Epithelial cell of prostate (primary cell): ENCODE measurements around the gene DUOX1.
"Not testable (repeated sequence)": the region's sequence is repeated elsewhere in the genome, so short reads cannot be mapped to it uniquely, and the experiment has no call there.

Experiments used
- DNase-seq: peaks from one replicate; pipeline ENCODE4 v3.0.0-alpha.2; 2011; ENCODE audit warnings: low read depth, low spot score
- H3K27ac ChIP-seq: fragments of 450-650 bp; 2 replicates; pipeline ENCODE4 v1.5.1; 2017; ENCODE audit warnings: mild to moderate bottlenecking

The DUOX1 gene

DNA sequence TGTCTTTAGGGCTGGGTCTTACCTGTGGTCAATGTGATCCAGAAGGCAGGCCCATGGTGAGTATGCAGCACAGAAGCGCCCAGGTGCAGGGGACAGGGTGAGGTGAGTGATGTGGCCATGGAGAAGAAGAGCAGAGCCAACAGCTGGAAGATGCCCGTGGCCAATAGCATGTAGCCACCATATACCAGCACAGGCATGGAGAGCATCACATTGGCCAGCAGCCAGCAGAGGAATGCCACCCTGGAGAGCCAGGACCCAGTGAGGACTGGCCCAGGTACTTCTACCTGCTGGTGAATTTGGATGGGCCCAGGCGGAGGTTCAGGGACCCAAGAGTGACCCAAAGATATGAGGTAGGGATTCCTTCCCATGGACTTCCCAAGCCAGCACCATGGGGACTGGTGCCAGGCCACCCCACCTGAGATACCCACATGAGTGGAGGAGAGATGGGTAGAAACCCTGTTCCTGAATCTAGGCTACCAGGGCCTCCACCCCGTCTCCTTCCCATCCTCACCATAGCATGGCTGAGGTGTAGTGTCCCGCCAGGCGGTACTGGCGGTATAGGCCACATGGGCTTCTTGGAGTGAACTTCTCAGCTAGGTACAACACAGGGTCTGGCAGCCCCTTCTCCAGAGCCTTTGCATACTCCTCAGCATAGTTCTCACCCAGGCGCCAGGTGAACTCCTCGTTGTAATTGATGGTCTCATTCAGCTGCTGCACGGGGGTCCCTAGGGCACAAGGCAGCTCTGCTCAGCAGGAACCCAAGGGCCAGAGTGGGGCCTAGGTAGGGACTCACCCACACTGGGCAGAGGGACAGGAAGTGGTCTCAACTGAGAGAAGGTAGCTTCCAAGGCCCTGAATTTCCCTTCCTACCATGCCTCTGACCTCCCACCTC lies 9.5 kb upstream of the DUOX1 start:
- H3K27ac ChIP-seq, result no peak overlapping the region
- DNase-seq, result no peak

DNA sequence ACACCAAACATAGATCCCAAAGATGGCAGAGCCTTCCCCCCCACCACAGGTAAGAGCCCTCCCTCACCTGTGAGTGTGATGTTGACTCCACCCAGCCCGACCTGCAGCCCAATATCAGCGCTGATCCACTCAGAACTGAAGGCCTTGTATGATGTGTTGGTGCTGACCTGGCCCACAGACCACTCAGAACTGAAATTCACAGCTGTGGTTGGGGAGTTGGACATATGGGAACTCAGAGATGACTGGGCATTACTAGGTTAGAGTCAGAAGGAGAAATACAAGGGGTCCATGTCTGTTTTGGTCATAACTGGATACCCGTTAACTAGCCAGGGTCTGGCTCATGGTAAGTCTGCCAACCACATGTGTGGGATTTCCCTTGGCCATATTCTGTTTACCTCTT lies 8.8 kb upstream of the DUOX1 start:
- DNase-seq, result no peak
- H3K27ac ChIP-seq, result no peak overlapping the region

DNA sequence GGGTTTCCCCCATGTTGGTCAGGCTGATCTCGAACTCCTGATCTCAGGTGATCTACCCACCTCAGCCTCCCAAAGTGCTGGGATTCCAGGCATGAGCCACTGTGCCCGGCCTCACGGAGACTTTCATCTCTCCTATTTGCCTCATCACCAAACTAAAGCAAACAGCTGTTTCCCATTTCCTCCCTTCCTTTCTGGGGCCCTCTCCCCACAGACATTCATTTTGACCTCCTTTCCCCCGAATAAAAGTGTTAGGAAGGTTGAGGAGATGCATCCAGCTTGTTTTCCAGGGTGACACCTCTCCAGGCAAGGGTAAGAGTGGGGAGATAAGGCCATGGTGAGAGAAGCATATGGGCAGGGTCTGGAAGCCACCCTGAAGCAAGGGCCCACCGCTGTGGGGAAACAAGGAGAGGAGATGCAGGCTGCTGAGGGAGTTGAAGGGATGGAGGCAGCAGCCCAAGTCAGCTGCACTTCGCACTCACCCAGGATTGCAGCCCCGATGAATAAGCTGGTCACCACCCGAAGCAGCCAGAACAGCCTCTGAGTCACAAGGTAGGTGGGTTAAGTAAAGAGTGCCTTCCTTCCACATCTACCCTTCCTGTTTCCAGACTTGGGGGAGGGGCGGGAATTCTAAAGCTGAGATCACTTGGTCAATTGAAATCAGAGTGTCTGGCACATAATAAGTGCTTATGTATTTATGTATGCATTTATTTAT lies 7.9 kb upstream of the DUOX1 start:
- H3K27ac ChIP-seq, result peak overlapping the region; percentile 53
- peak; percentile 81 for DNase-seq

DNA sequence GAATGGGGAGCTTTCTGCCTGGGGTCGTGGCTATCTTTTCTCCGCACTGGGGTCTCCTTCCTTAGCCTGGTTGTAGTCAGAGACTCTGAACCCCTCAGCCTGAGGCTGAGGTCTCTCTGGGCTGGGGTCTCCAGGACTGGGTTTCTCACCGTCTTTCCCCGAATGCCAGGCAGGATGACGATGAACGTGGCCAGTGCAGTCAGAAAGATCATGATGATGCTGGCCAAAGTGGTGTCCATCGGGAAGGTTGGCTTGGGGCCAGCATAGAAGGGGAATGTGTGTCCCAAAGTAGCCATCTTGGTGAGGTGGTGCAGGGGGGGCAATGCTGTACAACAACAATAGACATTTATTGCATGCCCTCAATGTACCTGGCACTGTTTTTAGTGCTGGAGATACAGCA lies 7.1 kb upstream of the DUOX1 start:
- peak overlapping the region; percentile 53 for H3K27ac ChIP-seq
- DNase-seq, result no peak

DNA sequence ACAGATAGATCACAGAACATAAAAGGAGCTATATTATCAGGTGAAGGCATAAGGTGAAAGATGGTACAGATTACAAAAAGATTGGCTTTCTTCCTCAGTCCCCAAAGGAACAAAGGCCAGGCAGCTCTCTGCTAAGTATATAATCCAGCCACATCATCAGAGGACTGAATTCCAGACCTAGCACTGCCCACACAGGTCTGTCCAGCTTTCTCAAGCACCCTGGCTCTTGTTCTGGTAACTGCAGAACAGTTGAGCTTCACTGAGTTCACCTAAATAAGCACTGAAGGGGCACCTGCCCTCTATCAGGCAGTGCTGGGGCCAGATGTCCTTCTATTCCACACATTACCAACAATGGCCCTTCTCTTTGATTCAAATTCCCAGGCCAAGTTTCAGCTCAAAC lies 6.4 kb upstream of the DUOX1 start:
- DNase-seq, result no peak
- peak overlapping the region; percentile 53 for H3K27ac ChIP-seq

DNA sequence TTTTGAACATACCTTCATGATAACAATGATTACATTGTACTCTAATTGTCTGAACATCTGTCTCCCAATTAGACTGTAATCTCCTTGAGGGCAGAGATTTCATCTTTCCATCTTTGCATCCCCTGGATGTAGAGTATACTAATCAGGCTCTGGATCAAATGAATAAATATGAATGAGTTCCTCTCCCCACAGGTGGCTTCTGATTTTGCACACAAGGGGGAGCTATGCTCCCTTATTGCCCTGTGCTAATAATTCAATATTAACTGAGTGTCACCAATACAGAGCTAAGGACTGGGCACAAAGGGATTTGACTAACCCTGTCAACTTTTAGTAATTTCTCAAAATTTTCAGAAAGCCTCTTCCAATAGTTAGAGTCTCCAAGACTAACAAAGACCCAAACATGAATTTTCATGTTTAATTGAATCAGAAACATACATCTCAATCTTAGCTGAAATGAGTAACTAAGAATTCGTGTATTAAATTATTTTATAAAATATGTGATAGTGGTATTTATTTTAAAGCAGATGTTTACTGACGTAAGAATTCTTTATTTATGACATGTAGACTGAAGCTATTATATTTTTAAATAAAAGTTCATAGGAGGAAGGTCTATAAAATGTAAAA lies 3.1 kb upstream of the DUOX1 start:
- DNase-seq, result no peak
- no peak overlapping the region for H3K27ac ChIP-seq

DNA sequence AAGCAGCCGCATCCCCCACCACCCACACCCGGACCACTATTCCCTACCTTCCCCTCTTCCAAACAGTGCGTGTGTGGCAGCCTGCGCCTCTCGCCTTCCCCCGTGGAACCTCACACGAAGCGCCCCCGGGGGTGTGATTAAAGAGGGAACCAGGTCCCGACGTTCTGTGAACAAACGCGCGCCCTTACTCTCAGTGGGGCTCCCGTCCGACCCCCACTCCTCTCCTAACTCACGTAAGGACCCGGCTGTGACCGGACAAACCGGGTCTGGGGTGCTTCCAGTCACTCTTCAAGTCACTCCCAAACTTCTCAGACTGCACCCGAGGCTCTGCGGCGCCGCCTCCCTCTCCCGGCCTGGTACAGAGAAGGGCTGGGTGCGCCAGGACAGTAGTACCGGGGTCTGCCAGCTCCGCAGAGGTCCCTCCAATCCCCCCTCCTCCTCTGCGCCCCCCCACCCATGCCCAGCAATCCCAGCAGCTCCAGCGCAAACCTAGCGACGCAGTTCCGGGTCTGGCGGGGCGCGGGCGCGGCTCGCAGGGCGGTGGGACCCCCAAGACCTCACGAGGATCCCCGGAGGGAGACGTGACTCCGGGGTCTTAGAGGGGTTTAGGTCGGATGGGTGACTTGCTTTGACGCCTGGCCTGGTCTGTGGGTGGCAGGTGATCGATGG lies 689 bp upstream of the DUOX1 start:
- H3K27ac ChIP-seq, result peak overlapping the region; percentile 69
- no peak for DNase-seq

DNA sequence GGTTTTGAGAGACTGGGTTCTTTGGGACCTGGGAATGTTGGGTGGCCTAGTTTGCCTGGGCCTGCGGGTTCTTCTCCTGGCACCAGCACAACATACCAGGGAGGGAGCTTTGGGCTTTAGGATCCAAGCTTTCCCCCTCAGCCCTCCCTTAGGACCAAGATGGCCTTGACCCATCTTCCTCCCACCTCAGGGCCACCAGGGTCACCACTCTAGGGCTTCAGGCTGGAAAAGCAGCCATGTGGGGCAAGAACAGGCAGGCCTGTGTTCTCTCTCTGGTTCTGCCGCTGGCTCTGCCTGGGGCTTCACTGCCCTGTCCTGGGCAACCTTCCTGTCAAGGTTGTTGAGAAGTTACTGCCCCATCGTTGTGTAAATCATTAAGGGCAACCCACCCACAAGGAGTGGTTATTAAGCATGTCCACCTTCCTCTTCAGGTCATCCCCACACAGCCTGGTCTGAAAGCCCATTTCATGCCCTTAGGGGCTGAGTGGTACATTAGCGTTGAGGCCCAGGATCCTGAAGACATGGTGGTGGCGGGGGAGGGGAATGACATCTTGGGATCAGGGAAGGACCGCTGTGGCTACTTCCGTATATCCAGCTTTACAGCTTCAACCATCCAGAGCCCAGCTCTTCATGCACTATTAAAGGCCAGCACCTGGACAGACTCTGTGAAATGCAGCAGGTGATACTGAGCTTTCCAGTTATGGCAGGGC lies 652 bp downstream of the DUOX1 start:
- no peak for DNase-seq
- peak overlapping the region; percentile 69 for H3K27ac ChIP-seq

DNA sequence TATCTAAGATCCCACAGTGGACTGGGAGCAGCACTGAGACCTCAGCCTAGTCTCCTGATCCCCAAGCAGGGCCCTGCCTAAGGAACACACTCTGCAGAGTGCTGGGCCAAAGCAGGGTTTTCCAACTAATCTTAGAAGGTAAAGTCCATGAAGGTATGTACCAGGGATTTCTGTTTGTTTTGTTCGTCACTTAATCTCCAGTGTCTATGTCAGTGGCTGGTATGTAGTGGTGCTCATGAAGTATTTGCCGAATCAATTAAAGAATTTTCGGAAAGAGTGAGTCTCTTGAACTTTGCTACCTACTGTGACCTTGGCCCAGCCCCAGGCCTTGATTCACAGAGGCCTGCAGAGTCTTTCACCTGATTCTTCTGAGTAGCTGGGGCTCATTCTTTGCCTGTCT lies 1.7 kb downstream of the DUOX1 start:
- H3K27ac ChIP-seq, result peak overlapping the region; percentile 69
- no peak for DNase-seq

DNA sequence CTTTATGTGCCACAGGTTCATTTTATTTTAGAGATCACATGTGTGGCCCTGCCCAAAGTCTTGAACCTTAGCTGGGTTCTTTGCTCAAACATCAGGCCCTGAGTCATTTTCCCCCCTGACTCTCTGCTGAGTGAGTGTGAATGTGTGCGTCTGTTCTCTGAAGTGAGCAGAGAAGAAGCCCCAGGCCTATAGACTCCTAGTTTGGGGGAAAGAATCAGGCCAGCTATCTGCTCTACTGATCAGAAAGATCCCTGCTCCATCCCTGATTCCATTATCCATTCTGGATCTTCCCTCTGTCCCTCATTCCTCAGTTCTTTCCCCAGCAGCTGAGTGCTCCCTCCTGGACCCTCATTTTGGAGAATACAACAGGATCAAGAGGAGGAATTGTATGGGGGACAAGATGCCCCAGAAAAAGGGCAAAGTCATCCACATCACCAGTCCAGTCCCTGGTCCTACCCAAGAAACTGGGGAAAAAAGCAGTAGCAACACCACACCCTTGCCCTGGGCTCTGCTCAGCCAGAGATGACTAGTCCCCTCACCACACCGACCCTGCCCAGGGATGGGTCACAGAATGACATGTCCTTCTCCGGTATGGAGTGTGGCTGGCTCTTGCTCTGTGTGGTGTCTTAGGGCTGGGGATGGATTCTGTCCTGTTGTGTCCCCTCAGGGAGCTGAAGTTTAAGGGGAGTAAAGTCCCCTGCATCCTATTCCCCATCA lies 3.2 kb downstream of the DUOX1 start:
- DNase-seq, result no peak
- peak overlapping the region; percentile 35 for H3K27ac ChIP-seq

DNA sequence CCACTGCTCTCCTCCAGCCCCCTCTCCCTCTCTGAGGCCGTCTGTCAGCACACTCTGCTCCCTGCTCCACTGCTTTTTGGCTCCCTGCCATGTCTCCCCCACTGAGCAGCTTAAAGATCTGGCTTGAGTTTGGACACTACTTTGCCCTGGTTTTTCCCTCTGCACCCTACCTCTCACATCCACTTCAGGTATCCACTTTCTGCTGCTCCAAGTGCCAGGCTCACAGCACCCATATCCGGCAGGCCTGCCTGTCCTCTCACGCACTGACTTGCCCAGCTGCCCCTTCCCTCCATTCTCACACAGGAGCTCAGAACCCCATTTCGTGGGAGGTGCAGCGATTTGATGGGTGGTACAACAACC lies 3.7 kb downstream of the DUOX1 start:
- DNase-seq, result no peak
- H3K27ac ChIP-seq, result peak overlapping the region; percentile 35

DNA sequence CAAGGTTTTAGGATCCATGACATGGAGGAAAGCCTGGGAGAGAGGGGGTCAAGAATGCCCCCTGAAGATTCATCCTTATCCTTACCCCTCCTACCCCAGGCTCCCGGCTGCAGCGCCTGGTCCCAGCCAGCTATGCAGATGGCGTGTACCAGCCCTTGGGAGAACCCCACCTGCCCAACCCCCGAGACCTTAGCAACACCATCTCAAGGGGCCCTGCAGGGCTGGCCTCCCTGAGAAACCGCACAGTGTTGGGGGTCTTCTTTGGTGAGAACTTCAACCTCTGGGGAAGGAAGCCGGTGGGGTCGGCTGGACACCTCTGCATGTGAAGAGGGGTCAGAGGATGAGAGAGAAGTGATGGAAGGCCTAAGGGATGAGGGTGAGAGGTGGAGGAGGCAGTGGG lies 4.3 kb downstream of the DUOX1 start:
- DNase-seq, result no peak
- peak overlapping the region; percentile 35 for H3K27ac ChIP-seq

DNA sequence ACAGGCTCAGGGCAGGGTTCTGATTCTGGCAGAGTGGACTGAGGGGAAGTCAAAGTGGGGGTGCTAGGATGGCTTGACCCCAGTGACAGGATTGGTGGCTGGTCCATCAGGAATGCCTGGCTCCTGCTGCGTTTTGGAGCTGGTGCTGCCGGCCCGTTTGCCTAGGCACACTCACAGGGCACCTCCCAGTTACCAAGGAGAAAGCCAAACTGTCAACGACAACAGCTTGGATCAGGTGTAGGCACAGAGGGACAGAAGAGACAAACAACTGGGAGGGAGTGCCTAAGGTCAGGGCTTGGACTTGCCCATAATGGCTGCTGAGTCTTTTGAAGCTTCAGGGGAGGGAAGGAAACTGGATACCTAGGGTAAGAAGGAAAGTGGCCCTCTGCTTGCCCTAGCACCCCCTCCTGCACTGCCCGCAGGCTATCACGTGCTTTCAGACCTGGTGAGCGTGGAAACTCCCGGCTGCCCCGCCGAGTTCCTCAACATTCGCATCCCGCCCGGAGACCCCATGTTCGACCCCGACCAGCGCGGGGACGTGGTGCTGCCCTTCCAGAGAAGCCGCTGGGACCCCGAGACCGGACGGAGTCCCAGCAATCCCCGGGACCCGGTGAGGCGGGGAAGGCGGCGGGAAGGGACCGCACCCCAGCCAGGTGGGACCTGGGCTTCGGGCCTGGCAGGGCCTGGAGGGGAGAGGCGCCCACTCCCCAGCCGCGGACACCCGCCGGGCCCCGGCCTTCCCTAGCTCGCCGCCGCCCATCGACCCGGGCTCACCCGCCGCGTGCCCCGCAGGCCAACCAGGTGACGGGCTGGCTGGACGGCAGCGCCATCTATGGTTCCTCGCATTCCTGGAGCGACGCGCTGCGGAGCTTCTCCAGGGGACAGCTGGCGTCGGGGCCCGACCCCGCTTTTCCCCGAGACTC lies 5.1 kb downstream of the DUOX1 start:
- DNase-seq, result no peak
- H3K27ac ChIP-seq, result no peak overlapping the region

DNA sequence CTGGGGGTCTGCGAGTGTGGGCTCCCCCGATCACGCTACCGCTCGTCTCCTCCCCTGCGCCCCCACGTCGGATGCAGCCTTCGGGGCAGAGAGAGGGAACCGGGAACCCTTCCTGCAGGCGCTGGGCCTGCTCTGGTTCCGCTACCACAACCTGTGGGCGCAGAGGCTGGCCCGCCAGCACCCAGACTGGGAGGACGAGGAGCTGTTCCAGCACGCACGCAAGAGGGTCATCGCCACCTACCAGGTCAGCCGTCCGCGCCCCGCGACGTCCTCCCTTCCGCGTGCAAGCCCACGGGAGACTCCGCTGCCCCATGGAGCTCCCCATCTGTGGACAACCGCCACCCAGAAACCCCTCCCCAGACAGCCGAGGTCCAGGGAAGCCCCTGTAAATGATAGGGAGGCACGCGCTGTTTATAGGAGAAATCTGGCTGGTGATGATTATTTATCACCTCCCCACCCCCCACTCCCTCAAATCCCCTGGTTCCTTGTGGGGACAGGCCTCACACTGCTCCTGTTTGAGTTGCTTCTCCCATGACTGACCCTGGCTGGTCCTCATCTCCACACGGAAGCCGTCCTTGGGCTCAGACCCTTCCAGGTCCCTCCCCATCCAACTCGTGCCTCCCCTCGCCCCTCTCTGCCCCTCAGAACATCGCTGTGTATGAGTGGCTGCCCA lies 6.0 kb downstream of the DUOX1 start:
- not testable (repeated sequence) for DNase-seq, H3K27ac ChIP-seq

DNA sequence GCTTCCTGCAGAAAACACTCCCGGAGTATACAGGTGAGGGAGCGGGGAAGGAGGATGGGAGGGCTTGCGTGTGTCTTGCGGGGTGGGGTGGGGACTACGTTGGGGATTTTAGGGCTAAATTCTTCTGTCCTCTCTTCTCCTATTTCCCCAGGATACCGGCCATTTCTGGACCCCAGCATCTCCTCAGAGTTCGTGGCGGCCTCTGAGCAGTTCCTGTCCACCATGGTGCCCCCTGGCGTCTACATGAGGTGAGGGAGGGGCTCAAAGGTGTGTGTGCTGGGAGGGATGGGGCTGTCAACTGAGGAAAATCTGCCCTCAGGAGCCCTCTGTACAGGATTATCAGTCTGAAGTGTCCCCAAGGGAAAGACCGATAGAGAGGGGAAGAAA lies 6.6 kb downstream of the DUOX1 start:
- DNase-seq, result no peak
- no peak overlapping the region for H3K27ac ChIP-seq

DNA sequence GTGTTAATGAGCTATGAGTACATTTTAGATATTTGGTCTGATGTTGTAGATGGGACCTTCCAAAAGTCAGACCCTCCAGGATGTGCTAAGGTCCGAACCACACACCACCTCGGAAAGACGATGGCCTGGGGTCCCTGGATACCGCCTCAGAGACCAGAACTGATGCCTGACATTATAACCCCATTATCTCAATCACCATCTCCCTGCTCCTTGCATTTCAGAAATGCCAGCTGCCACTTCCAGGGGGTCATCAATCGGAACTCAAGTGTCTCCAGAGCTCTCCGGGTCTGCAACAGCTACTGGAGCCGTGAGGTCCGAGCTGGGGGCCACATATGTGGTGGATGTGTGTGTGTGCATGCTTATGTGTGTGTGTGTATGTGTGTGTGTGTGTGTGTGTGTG lies 7.9 kb downstream of the DUOX1 start:
- DNase-seq, result no peak

DNA sequence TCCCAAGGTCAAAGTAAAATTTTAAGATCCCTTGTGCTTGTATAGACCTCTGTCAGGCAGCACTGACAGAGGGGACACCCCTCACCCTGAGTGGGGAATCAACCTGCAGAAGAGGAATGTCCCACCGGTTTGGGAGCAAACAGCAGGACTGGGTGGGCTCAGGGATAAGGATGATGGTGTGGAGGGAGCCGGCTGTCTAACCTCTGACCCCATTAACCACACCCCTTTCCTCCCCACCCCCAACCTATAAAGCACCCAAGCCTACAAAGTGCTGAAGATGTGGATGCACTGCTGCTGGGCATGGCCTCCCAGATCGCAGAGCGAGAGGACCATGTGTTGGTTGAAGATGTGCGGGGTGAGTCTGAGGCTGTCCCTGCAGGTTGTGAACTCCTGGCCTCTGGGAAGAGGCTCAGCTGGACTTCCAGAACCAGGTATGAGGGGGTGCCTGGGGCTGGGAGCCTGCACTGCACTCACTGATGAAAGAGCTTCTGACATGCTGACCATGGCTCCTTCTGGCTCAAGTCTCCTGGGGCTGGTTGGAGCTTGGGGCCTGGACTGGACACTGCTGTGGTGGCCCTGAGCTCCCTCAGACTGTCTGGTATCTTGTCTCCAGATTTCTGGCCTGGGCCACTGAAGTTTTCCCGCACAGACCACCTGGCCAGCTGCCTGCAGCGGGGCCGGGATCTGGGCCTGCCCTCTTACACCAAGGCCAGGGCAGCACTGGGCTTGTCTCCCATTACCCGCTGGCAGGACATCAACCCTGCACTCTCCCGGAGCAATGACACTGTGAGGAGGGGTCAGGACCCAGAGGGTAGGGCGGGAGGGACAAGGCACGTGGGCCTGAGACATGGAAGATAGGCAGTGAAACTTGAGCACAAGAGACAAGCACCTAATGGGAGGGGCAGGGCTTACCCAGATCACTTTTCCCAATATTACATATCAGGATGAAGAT lies 9.3 kb downstream of the DUOX1 start:
- no peak overlapping the region for H3K27ac ChIP-seq

More for the DNA sequence above, 7.9 kb downstream of the DUOX1 start:
- no peak overlapping the region for H3K27ac ChIP-seq

More for the DNA sequence above, 9.3 kb downstream of the DUOX1 start:
- no peak for DNase-seq
